GM23338 (cell line): Measurements from ENCODE around the gene KIRREL3. TPM values are rescaled to one million over a fixed set of nuclear protein-coding genes. Genes with fewer than 3 reads are reported as not detected.

Experiments
- ATAC-seq: fragments of 200-7000 bp; cut with Tn5 transposase; 3 replicates; pipeline ENCODE4 v1.9.1; 2020
- DNase-seq: peaks from one replicate; pipeline ENCODE4 v3.0.0-alpha.2; 2015; ENCODE audit warnings: low spot score
- H2AFZ ChIP-seq: fragments of 200-600 bp; sonication (generic); 2 replicates; pipeline ENCODE4 v1.8.0; 2016; ENCODE audit warnings: antibody characterized with exemption, mild to moderate bottlenecking, moderate library complexity
- H3F3A ChIP-seq: fragments of 200-600 bp; sonication (generic); replicated peaks from 2 replicates; pipeline ENCODE4 v1.8.0; 2017; ENCODE audit warnings: antibody characterized with exemption, mixed run types, low read depth
- H3K27ac ChIP-seq: fragments of 200-600 bp; sonication (generic); 2 replicates; pipeline ENCODE4 v1.6.1; 2016; ENCODE audit warnings: low read depth
- H3K27me3 ChIP-seq: fragments of 200-600 bp; sonication (generic); 2 replicates; pipeline ENCODE4 v1.8.0; 2016; ENCODE audit warnings: mild to moderate bottlenecking, mixed run types, moderate library complexity; ENCODE audit not compliant: insufficient read depth
- H3K36me3 ChIP-seq: fragments of 200-600 bp; sonication (generic); 2 replicates; pipeline ENCODE4 v1.8.0; 2016; ENCODE audit warnings: mild to moderate bottlenecking; ENCODE audit not compliant: insufficient read depth
- H3K4me1 ChIP-seq: fragments of 200-600 bp; sonication (generic); 2 replicates; pipeline ENCODE4 v1.8.0; 2016; ENCODE audit warnings: mild to moderate bottlenecking, moderate library complexity; ENCODE audit not compliant: insufficient read depth
- H3K4me2 ChIP-seq: fragments of 200-600 bp; sonication (generic); 2 replicates; pipeline ENCODE4 v1.7.1; 2017; ENCODE audit warnings: mixed run types
- H3K4me3 ChIP-seq: fragments of 200-600 bp; sonication (generic); 2 replicates; pipeline ENCODE4 v1.6.1; 2016; ENCODE audit warnings: mixed run types
- H3K79me2 ChIP-seq: fragments of 200-600 bp; sonication (generic); replicated peaks from 2 replicates; pipeline ENCODE4 v1.8.0; 2017; ENCODE audit warnings: mild to moderate bottlenecking; ENCODE audit not compliant: insufficient read depth
- H3K9me2 ChIP-seq: fragments of 200-600 bp; sonication (generic); 2 replicates; pipeline ENCODE4 v1.8.0; 2017; ENCODE audit not compliant: insufficient read depth
- H4K20me1 ChIP-seq: fragments of 200-600 bp; sonication (generic); replicated peaks from 2 replicates; pipeline ENCODE4 v1.8.0; 2017; ENCODE audit warnings: mild to moderate bottlenecking; ENCODE audit not compliant: insufficient read depth
- H3K27ac Mint-ChIP-seq: 2 replicates; pipeline ENCODE4 v1.8.0; 2020; ENCODE audit warnings: inconsistent platforms, mild to moderate bottlenecking, moderate library complexity, mixed read lengths
- H3K27me3 Mint-ChIP-seq: 3 replicates; pipeline ENCODE4 v1.8.0; 2022; ENCODE audit warnings: low read depth, mild to moderate bottlenecking, moderate library complexity, mixed read lengths, inconsistent platforms; ENCODE audit not compliant: insufficient read depth, poor library complexity
- H3K36me3 Mint-ChIP-seq: 3 replicates; pipeline ENCODE4 v1.8.0; 2021; ENCODE audit warnings: low read depth, mild to moderate bottlenecking, inconsistent platforms, moderate library complexity, mixed read lengths
- H3K4me1 Mint-ChIP-seq: 3 replicates; pipeline ENCODE4 v1.8.0; 2020; ENCODE audit warnings: mild to moderate bottlenecking, inconsistent platforms, mixed read lengths
- H3K4me3 Mint-ChIP-seq: 3 replicates; pipeline ENCODE4 v1.8.0; 2021; ENCODE audit warnings: moderate library complexity, mild to moderate bottlenecking, inconsistent platforms, mixed read lengths
- H3K9me3 Mint-ChIP-seq: 3 replicates; pipeline ENCODE4 v1.8.0; 2020; ENCODE audit warnings: moderate library complexity, mild to moderate bottlenecking, inconsistent platforms, mixed read lengths
- CREB1 ChIP-seq: fragments of 250-450 bp; sonication (Bioruptor Pico); IDR thresholded peaks from 2 replicates; pipeline ENCODE4 v1.5.0; 2020; ENCODE audit warnings: low read depth, mild to moderate bottlenecking, moderate library complexity
- CTCF ChIP-seq, 2 experiments: fragments of 200-600 bp in 1 of 2; sonication (generic) in 1 of 2; conservative IDR thresholded peaks; 2 replicates each; pipeline versions ENCODE4 v1.5.1 to v1.6.1; 2016 to 2017; ENCODE audit warnings: antibody characterized with exemption in 2 of 2, low read depth in 2 of 2, mild to moderate bottlenecking in 2 of 2, moderate library complexity in 1 of 2
- ETS1 ChIP-seq: IDR thresholded peaks from 2 replicates; pipeline ENCODE4 v1.6.1; 2016; ENCODE audit warnings: antibody characterized with exemption
- EZH2 ChIP-seq: fragments of 200-600 bp; sonication (generic); IDR thresholded peaks from one replicate; pipeline ENCODE4 v1.8.0; 2017; ENCODE audit warnings: antibody characterized with exemption, mild to moderate bottlenecking, low read depth; ENCODE audit not compliant: unreplicated experiment
- EZH2phosphoT487 ChIP-seq: fragments of 200-600 bp; sonication (generic); IDR thresholded peaks from one replicate; pipeline ENCODE4 v1.8.1; 2018; ENCODE audit warnings: antibody characterized with exemption; ENCODE audit not compliant: unreplicated experiment
- JUNB ChIP-seq: IDR thresholded peaks from one replicate; pipeline ENCODE4 v1.6.1; 2016; ENCODE audit warnings: antibody characterized with exemption; ENCODE audit not compliant: unreplicated experiment
- POLR2AphosphoS5 ChIP-seq: IDR thresholded peaks from 2 replicates; pipeline ENCODE4 v1.6.1; 2016; ENCODE audit warnings: antibody characterized with exemption, low read depth
- STAT1 ChIP-seq: IDR thresholded peaks from one replicate; pipeline ENCODE4 v1.6.1; 2016; ENCODE audit warnings: antibody characterized with exemption; ENCODE audit not compliant: unreplicated experiment
- ZNF331 ChIP-seq: fragments of 250-450 bp; sonication (Bioruptor Pico); IDR thresholded peaks from 2 replicates; pipeline ENCODE4 v1.5.0; 2020; ENCODE audit warnings: low read depth, mild to moderate bottlenecking, moderate library complexity
- ZNF462 ChIP-seq: fragments of 250-450 bp; sonication (Bioruptor Pico); IDR thresholded peaks from 2 replicates; pipeline ENCODE4 v1.5.0; 2020; ENCODE audit warnings: mild to moderate bottlenecking, moderate library complexity
- polyA plus RNA-seq: library from polyadenylated mRNA; unstranded; fragments of >200 nt; fragmentation: Nextera tagmentation; extraction: Ambion mirVana; gene quantifications from 2 replicates; pipeline ENCODE4 v1.2.1, GENCODE V29; 2016
- total RNA-seq: library from RNA; depleted of rRNA; stranded (reverse); fragments of >200 nt; shearing (Covaris generic); gene quantifications from 2 replicates; pipeline ENCODE4 v1.2.3, GENCODE V29; 2014

KIRREL3 gene
- total and polyA plus RNA-seq, 2 experiments from 2014 or later, result 0.13 to 1.5 TPM

GRCh38 chr11:126832387-126832786 is 168.2 kb downstream of the KIRREL3 start:
- no peaks in the 10 kb centered on the region for H4K20me1 ChIP-seq
- Mint-ChIP-seq H3K4me1 (peaks cover 8% of the 10 kb centered on the region), H3K36me3 (peaks cover 6% of the 10 kb centered on the region; the same call in 1 of the 3 replicates), H3K27ac (no peak overlapping the region), H3K4me3 (no peak overlapping the region), H3K27me3 (no peaks in the 10 kb centered on the region), H3K9me3 (peaks cover 16% of the 10 kb centered on the region)
- no peak overlapping the region for H3K4me2 ChIP-seq
- no peaks in the 10 kb centered on the region for H3K27me3 ChIP-seq
- H3K27ac ChIP-seq, result no peak overlapping the region
- ATAC-seq, result no peak
- no peak for TF ChIP-seq ETS1
- TF ChIP-seq EZH2phosphoT487, result no peak
- TF ChIP-seq CTCF (conservative IDR thresholded peaks at IDR 0.05; ENCODE audit: low read depth in 2 of 2), result no peak
- no peak for TF ChIP-seq ZNF331 (CRISPR knock-in tag)
- no peak for TF ChIP-seq JUNB
- no peak for TF ChIP-seq POLR2AphosphoS5
- TF ChIP-seq ZNF462, result no peak
- no peak for TF ChIP-seq STAT1
- no peak for TF ChIP-seq CREB1 (CRISPR knock-in tag)
- no peak for TF ChIP-seq EZH2
- H3K36me3 ChIP-seq, result no peaks in the 10 kb centered on the region
- no peaks in the 10 kb centered on the region for H3K9me2 ChIP-seq
- H3K4me3 ChIP-seq, result no peak overlapping the region
- no peak for DNase-seq
- peaks cover 9% of the 10 kb centered on the region; the same call in 1 of the 2 replicates for H3K4me1 ChIP-seq
- no peaks in the 10 kb centered on the region for H3K79me2 ChIP-seq
- no peak overlapping the region for H2AFZ ChIP-seq
- H3F3A ChIP-seq, result no peaks in the 10 kb centered on the region
